Transverse colon (tissue), 4 donors: ENCODE measurements around the gene FLCN. TPM values are rescaled to one million over a fixed set of nuclear protein-coding genes. Genes with fewer than 3 reads are reported as not detected.

Experiments used
- DNase-seq: peaks from one replicate; pipeline ENCODE4 v3.0.0-alpha.2; 2019
- H3K27ac ChIP-seq, 4 donors: fragments of 200-600 bp; sonication (generic); 2 replicates each; pipeline ENCODE4 v1.5.1; 2016 to 2018; ENCODE audit warnings: inconsistent platforms in 4 of 4
- H3K27me3 ChIP-seq: fragments of 200-600 bp; sonication (generic); 2 replicates; pipeline ENCODE4 v1.5.1; 2017; ENCODE audit warnings: inconsistent platforms
- H3K36me3 ChIP-seq, 4 donors: fragments of 200-600 bp; sonication (generic); 2 replicates each; pipeline ENCODE4 v1.5.1; 2017 to 2019; ENCODE audit warnings: inconsistent platforms in 4 of 4
- H3K4me1 ChIP-seq, 4 donors: fragments of 200-600 bp; sonication (generic); 2 replicates each; pipeline ENCODE4 v1.5.1; 2017 to 2020; ENCODE audit warnings: inconsistent platforms in 4 of 4
- H3K4me3 ChIP-seq, 4 donors: fragments of 200-600 bp; sonication (generic); 1 replicate in 1 of 4; 2 replicates in 3 of 4; pipeline versions ENCODE4 v1.5.1 to v1.6.1; 2017 to 2019; ENCODE audit warnings: inconsistent platforms in 4 of 4
- H3K9me3 ChIP-seq, 2 donors: fragments of 200-600 bp; sonication (generic); 2 replicates each; pipeline ENCODE4 v1.5.1; 2017 to 2019; ENCODE audit warnings: inconsistent platforms in 2 of 2
- EP300 ChIP-seq: sonication (generic); formaldehyde crosslinking; IDR thresholded peaks from one replicate; pipeline ENCODE4 v1.6.1; 2017; ENCODE audit warnings: antibody characterized with exemption, low read depth
- POLR2A ChIP-seq: fragments of 450-650 bp; IDR thresholded peaks from one replicate; pipeline ENCODE4 v1.6.1; 2016; ENCODE audit warnings: antibody characterized with exemption, mild to moderate bottlenecking, moderate library complexity
- POLR2AphosphoS5 ChIP-seq, 3 donors: sonication (generic); formaldehyde crosslinking; IDR thresholded peaks; one replicate each; pipeline ENCODE4 v1.6.1; 2016; ENCODE audit warnings: antibody characterized with exemption in 3 of 3
- WGBS, 2 donors: methylation state at CpG; one replicate each; pipeline ENCODE4 v1.1.5; 2018; ENCODE audit warnings: low coverage in 1 of 2; 5-methylcytosine and 5-hydroxymethylcytosine counted together
- in situ Hi-C, 4 donors: fragments of 200-750 bp; cut with MboI; loops; one replicate each; pipeline versions ENCODE4 v1.15.0 to v1.15.1; 2017; ENCODE audit warnings: low sequenced_read_pairs in 3 of 4, low pct_ligation_motif_present in 1 of 4, low pct_unique_long_range_greater_than_20kb in 1 of 4
- intact Hi-C: fragments of 100-400 bp; cut with DNase I; formaldehyde crosslinking; loops from one replicate; pipeline ENCODE4 v1.15.1; 2023; ENCODE audit warnings: low total_unique reads
- total RNA-seq, 4 donors: library from RNA; depleted of rRNA; stranded (reverse); fragments of >200 nt; gene quantifications; one replicate each; pipeline ENCODE4 v1.1.0, GENCODE V29; 2016
- TF ChIP-seq, protein P1 (sequence below), 5 experiments: fragments of 200-600 bp in 3 of 5; fragments of 450-650 bp in 2 of 5; sonication (generic) in 3 of 5; IDR thresholded peaks; 1 replicate in 2 of 5; 2 replicates in 3 of 5; pipeline ENCODE4 v1.5.1; 2016 to 2017; ENCODE audit warnings: antibody characterized with exemption in 5 of 5, inconsistent platforms in 3 of 5, mild to moderate bottlenecking in 2 of 5, moderate library complexity in 1 of 5

The FLCN gene
- total RNA-seq, 4 donors from 2014 or later, result 43.0 to 560 (median 81.1) TPM

DNA sequence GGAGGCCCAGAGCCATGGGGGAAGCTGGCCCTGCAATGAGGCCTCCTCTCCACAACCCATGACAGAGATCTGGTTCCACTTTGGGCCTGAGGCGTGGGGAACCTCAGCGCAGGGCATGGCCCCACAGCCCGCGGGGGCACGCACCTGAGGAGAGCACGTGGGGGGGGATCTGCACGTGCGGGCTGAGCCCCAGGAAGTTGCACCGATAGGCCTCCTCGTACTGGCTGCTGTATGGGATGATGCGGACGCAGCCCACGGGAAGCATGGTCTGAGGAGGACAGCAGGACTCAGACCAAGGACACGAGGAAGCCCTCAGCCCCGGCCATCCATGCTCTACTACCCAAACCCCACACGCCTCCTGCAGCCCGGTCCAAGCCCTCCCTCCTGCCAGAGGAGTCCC, 20.7 kb downstream of the FLCN start:
- H3K4me1 ChIP-seq, result no peaks in the 10 kb centered on the region
- H3K4me3 ChIP-seq, result no peak overlapping the region
- WGBS, 2 donors, result 94% methylated on average over 17 of the region's 17 CpGs; no CpG with 5 or more reads in 1 of the 2 donors
- no peaks in the 10 kb centered on the region for H3K9me3 ChIP-seq
- H3K27me3 ChIP-seq, result no peaks in the 10 kb centered on the region
- DNase-seq, result no peak
- peaks cover 0 to 75% (median 35%) of the 10 kb centered on the region in 4 donors for H3K36me3 ChIP-seq
- TF ChIP-seq, protein P1, sequence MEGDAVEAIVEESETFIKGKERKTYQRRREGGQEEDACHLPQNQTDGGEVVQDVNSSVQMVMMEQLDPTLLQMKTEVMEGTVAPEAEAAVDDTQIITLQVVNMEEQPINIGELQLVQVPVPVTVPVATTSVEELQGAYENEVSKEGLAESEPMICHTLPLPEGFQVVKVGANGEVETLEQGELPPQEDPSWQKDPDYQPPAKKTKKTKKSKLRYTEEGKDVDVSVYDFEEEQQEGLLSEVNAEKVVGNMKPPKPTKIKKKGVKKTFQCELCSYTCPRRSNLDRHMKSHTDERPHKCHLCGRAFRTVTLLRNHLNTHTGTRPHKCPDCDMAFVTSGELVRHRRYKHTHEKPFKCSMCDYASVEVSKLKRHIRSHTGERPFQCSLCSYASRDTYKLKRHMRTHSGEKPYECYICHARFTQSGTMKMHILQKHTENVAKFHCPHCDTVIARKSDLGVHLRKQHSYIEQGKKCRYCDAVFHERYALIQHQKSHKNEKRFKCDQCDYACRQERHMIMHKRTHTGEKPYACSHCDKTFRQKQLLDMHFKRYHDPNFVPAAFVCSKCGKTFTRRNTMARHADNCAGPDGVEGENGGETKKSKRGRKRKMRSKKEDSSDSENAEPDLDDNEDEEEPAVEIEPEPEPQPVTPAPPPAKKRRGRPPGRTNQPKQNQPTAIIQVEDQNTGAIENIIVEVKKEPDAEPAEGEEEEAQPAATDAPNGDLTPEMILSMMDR (IDR thresholded peaks at IDR 0.05), result no peak
- TF ChIP-seq EP300 (no peak), POLR2A (no peak), POLR2AphosphoS5 (IDR thresholded peaks at IDR 0.05) (no peak)
- no peak overlapping the region for H3K27ac ChIP-seq
- intact Hi-C loops, result loop anchor here (1.0 kb wide), 1 partner anchor 18 kb away; no protein-coding TSS in a partner anchor
- in situ Hi-C loops, result no loop called here

DNA sequence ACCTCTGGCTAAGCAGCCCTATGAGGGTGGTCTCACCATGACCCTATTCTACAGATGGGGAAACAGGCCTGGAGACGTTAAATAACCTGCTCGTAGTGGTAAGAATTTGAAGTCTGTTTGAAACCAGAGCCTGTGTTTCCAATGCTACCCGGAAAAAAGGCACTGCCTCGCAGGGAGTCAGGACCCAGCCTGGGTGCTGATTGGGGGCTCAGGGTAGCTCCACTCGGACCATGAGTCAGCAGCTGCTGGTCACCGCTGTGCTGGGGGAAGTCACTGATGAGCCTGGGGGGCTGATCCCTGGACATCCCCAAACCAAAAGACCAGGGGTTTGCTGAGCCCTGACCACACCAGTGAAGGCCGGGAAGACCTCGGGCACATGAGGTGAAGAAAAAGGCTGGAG, 21.4 kb downstream of the FLCN start:
- H3K36me3 ChIP-seq, result peaks cover 0 to 68% (median 32%) of the 10 kb centered on the region in 4 donors
- 89 to 95% methylated on average over 4 to 8 of the region's 8 CpGs for WGBS, 2 donors
- H3K27me3 ChIP-seq, result no peaks in the 10 kb centered on the region
- TF ChIP-seq POLR2AphosphoS5 (IDR thresholded peaks at IDR 0.05) (no peak), POLR2A (no peak), EP300 (no peak)
- TF ChIP-seq, protein P1 (IDR thresholded peaks at IDR 0.05), result no peak
- no peaks in the 10 kb centered on the region for H3K4me1 ChIP-seq
- H3K27ac ChIP-seq, result no peak overlapping the region
- no peak for DNase-seq
- intact Hi-C loops, result no loop called here
- no peaks in the 10 kb centered on the region for H3K9me3 ChIP-seq
- H3K4me3 ChIP-seq, result no peak overlapping the region
- in situ Hi-C loops, result no loop called here

DNA sequence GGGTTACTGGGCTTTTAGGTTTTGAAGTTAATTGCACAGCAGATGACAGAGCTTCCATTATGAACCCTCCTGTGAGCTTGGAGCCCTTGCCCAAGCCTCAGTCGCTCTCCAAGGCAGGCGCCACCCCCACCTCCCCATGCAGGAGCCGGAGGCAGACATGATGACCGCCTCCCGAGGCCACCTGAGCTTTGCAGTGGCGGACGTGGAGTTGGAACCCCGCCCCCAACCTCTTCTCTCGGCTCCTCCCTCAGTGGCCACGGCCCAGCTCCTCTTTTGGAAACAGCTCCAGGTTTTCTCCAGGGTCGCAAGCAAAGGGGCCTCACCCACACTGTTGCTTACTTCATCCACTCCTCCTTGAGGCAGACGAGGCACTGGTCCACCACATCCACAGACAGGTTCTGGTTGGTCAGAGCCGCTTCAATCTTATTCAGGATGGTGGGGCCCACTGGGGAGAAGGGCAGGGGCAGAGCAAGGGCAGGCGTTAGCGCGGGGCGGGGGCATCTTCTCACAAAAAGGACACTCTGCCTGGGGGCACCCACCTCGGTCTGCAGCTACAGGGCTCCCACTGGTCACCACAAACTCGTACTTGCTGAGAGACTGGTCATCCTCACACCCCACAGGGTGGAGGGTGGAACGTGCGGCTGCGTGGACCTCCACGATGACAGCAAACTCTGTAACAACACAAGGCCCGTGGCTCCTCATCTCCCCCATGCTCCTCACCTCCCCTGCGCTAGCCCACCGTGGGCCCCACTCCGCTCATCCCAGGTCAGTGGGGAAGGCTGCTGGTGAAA, 22.1 kb downstream of the FLCN start:
- peaks cover 0 to 61% (median 29%) of the 10 kb centered on the region in 4 donors for H3K36me3 ChIP-seq
- H3K4me1 ChIP-seq, result no peaks in the 10 kb centered on the region
- WGBS, 2 donors, result 91% methylated on average over 27 of the region's 27 CpGs; no CpG with 5 or more reads in 1 of the 2 donors
- H3K27ac ChIP-seq, result no peak overlapping the region
- H3K9me3 ChIP-seq, result no peaks in the 10 kb centered on the region
- H3K4me3 ChIP-seq, result no peak overlapping the region
- intact Hi-C loops (no loop called here), in situ Hi-C loops (no loop called here)
- DNase-seq, result no peak
- H3K27me3 ChIP-seq, result no peaks in the 10 kb centered on the region
- TF ChIP-seq POLR2AphosphoS5 (IDR thresholded peaks at IDR 0.05), result no peak
- TF ChIP-seq POLR2A, result no peak
- no peak for TF ChIP-seq EP300
- TF ChIP-seq, protein P1 (IDR thresholded peaks at IDR 0.05), result no peak

DNA sequence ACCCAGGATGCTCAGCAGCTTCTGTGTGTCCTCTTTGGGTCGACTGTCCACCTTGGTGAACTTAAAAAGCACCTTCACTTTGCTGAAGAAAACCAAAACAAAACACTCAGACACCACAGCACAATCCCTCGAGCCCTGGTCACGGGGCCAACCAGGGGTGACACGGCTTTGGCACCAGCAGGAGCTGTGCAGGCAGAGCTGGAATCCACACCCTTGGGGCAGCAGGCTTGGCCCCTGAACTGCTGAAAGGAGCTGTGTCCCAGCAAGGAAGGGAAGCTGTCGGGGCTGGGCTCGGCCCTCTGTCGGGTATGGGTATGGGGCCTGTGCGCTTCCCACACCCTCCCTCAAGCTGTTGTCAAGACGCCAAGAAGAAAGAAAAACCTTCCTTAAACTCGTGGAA, 23.2 kb downstream of the FLCN start:
- Histone ChIP-seq H3K4me3 (no peak overlapping the region), H3K27ac (no peak overlapping the region), H3K4me1 (no peaks in the 10 kb centered on the region), H3K36me3 (peaks cover 0 to 57% (median 25%) of the 10 kb centered on the region in 4 donors), H3K9me3 (no peaks in the 10 kb centered on the region), H3K27me3 (no peaks in the 10 kb centered on the region)
- no peak for DNase-seq
- intact Hi-C loops, result no loop called here
- WGBS, 2 donors, result 85 to 89% methylated on average over 6 to 10 of the region's 10 CpGs
- in situ Hi-C loops, result no loop called here
- no peak for TF ChIP-seq EP300
- TF ChIP-seq POLR2A, result no peak
- TF ChIP-seq POLR2AphosphoS5 (IDR thresholded peaks at IDR 0.05), result no peak
- TF ChIP-seq, protein P1 (IDR thresholded peaks at IDR 0.05), result no peak
